H1 (cell line): ENCODE results near the gene TMEM63A. TPM values are rescaled to one million over a fixed set of nuclear protein-coding genes. Genes with fewer than 3 reads are reported as not detected.
"Not testable (repeated sequence)": the region's sequence is repeated elsewhere in the genome, so short reads cannot be mapped to it uniquely, and the experiment has no call there.

Experiments used
- CTCF ChIA-PET: fragments of 300-600 bp; sonication (Branson Sonifier 250); formaldehyde crosslinking; loops from one replicate; lab custom pipeline; 2021; ENCODE audit not compliant: partially characterized antibody; lab: Charles Lee
- POLR2A ChIA-PET: fragments of 300-600 bp; sonication (Branson Sonifier 250); formaldehyde crosslinking; loops from one replicate; lab custom pipeline; 2021; ENCODE audit warnings: inconsistent platforms; ENCODE audit not compliant: partially characterized antibody; lab: Charles Lee
- DNase-seq, 2 experiments: peaks; one replicate each; pipeline versions ENCODE4 v3.0.0 to v3.0.0-alpha.2; 2010 to 2022; ENCODE audit warnings: low spot score in 2 of 2, low read depth in 1 of 2, mixed read lengths in 1 of 2
- FAIRE-seq: peaks from 2 replicates; lab custom pipeline; 2011; peaks lifted over from hg19 to GRCh38; lab: Jason Lieb, UNC
- H2AFZ ChIP-seq: 2 replicates; pipeline ENCODE4 v1.8.1; 2012; ENCODE audit warnings: low read length, inconsistent platforms
- H2AK5ac ChIP-seq: 2 replicates; pipeline ENCODE4 v1.6.1; 2013; ENCODE audit warnings: low read depth, low read length
- H2BK120ac ChIP-seq: replicated peaks from 2 replicates; pipeline ENCODE3; 2013; ENCODE audit warnings: low read depth, low read length, inconsistent platforms
- H2BK12ac ChIP-seq: 2 replicates; pipeline ENCODE4 v1.6.1; 2013; ENCODE audit warnings: low read depth, low read length
- H2BK15ac ChIP-seq: 2 replicates; pipeline ENCODE4 v1.6.1; 2013; ENCODE audit warnings: low read length
- H2BK20ac ChIP-seq: 2 replicates; pipeline ENCODE4 v1.6.1; 2013; ENCODE audit warnings: low read length
- H2BK5ac ChIP-seq: 2 replicates; pipeline ENCODE4 v1.6.1; 2013; ENCODE audit warnings: low read depth, low read length
- H3K14ac ChIP-seq: 2 replicates; pipeline ENCODE4 v1.6.1; 2013; ENCODE audit warnings: inconsistent platforms; ENCODE audit not compliant: insufficient read length
- H3K18ac ChIP-seq: 2 replicates; pipeline ENCODE4 v1.6.1; 2013; ENCODE audit warnings: low read length; ENCODE audit errors: extremely low read depth
- H3K23ac ChIP-seq: 2 replicates; pipeline ENCODE4 v1.6.1; 2013; ENCODE audit warnings: inconsistent platforms; ENCODE audit not compliant: insufficient read length
- H3K23me2 ChIP-seq: 2 replicates; pipeline ENCODE4 v1.6.1; 2013; ENCODE audit warnings: low read depth, low read length
- H3K27ac ChIP-seq: 2 replicates; pipeline ENCODE4 v1.6.1; 2011; ENCODE audit warnings: low read depth, low read length, inconsistent platforms
- H3K27me3 ChIP-seq, 4 experiments: replicated peaks in 1 of 4; 1 replicate in 1 of 4; 2 replicates in 3 of 4; pipeline versions ENCODE4 v1.6.1 to v1.8.1; 2011 to 2013; ENCODE audit warnings: low read length in 3 of 4, mild to moderate bottlenecking in 3 of 4, inconsistent platforms in 2 of 4, mixed read lengths in 2 of 4, moderate library complexity in 1 of 4; ENCODE audit not compliant: control insufficient read depth in 3 of 4, insufficient read depth in 3 of 4; ENCODE audit errors: extremely low read depth in 1 of 4
- H3K36me3 ChIP-seq, 4 experiments: 2 replicates each; pipeline versions ENCODE4 v1.6.1 to v1.8.1; 2011 to 2013; ENCODE audit warnings: mild to moderate bottlenecking in 4 of 4, low read length in 3 of 4, moderate library complexity in 2 of 4, control low read depth in 1 of 4, inconsistent platforms in 1 of 4; ENCODE audit not compliant: insufficient read depth in 4 of 4, control insufficient read depth in 2 of 4
- H3K4ac ChIP-seq: replicated peaks from 2 replicates; pipeline ENCODE3; 2013; ENCODE audit warnings: low read length, low read depth, mixed read lengths, inconsistent platforms; ENCODE audit not compliant: insufficient read length
- H3K4me1 ChIP-seq, 4 experiments: replicated peaks in 1 of 4; 1 replicate in 1 of 4; 2 replicates in 3 of 4; pipeline versions ENCODE4 v1.6.1 to v1.8.1; 2011 to 2013; ENCODE audit warnings: low read length in 3 of 4, inconsistent platforms in 2 of 4, mixed read lengths in 1 of 4; ENCODE audit not compliant: insufficient read depth in 4 of 4, control insufficient read depth in 3 of 4
- H3K4me2 ChIP-seq, 2 experiments: 2 replicates each; pipeline versions ENCODE4 v1.6.1 to v1.8.1; 2011 to 2013; ENCODE audit warnings: low read depth in 2 of 2, low read length in 2 of 2, control low read depth in 1 of 2, inconsistent platforms in 1 of 2, mild to moderate bottlenecking in 1 of 2; ENCODE audit not compliant: insufficient read depth in 1 of 2
- H3K4me3 ChIP-seq, 4 experiments: fragments of 200-600, 300-600 bp in 1 of 4; sonication (generic), shearing (Covaris generic), sonication (Bioruptor Twin) in 1 of 4; 2 replicates each; pipeline versions ENCODE4 v1.5.1 to v1.8.1; 2011 to 2016; ENCODE audit warnings: low read length in 4 of 4, low read depth in 3 of 4, control low read depth in 2 of 4, inconsistent platforms in 2 of 4, mild to moderate bottlenecking in 2 of 4, mixed read lengths in 1 of 4, moderate library complexity in 1 of 4; ENCODE audit not compliant: insufficient read depth in 2 of 4; ENCODE audit errors: extremely low read depth in 1 of 4
- H3K56ac ChIP-seq: replicated peaks from 2 replicates; pipeline ENCODE3; 2013; ENCODE audit warnings: low read depth, mild to moderate bottlenecking, mixed read lengths, low read length, inconsistent platforms; ENCODE audit not compliant: insufficient read length
- H3K79me1 ChIP-seq: 2 replicates; pipeline ENCODE4 v1.6.1; 2013; ENCODE audit warnings: low read depth, low read length, control low read depth
- H3K79me2 ChIP-seq, 2 experiments: 2 replicates each; pipeline versions ENCODE4 v1.6.1 to v1.8.1; 2012 to 2013; ENCODE audit warnings: low read length in 2 of 2, mild to moderate bottlenecking in 2 of 2, inconsistent platforms in 1 of 2; ENCODE audit not compliant: insufficient read depth in 2 of 2, control insufficient read depth in 1 of 2
- H3K9ac ChIP-seq, 4 experiments: replicated peaks in 1 of 4; 1 replicate in 1 of 4; 2 replicates in 3 of 4; pipeline versions ENCODE4 v1.6.1 to v1.8.1; 2011 to 2013; ENCODE audit warnings: low read depth in 3 of 4, low read length in 3 of 4, control low read depth in 2 of 4, mild to moderate bottlenecking in 2 of 4, moderate library complexity in 2 of 4, inconsistent platforms in 1 of 4; ENCODE audit errors: extremely low read depth in 1 of 4
- H3K9me3 ChIP-seq, 2 experiments: 2 replicates each; pipeline versions ENCODE4 v1.6.1 to v1.8.1; 2012 to 2013; ENCODE audit warnings: mild to moderate bottlenecking in 2 of 2, moderate library complexity in 2 of 2, control low read depth in 1 of 2, inconsistent platforms in 1 of 2, low read depth in 1 of 2, low read length in 1 of 2, mixed read lengths in 1 of 2; ENCODE audit not compliant: insufficient read depth in 2 of 2
- H4K20me1 ChIP-seq, 2 experiments: replicated peaks in 1 of 2; 2 replicates each; pipeline versions ENCODE3 to v1.8.1; 2011 to 2013; ENCODE audit warnings: inconsistent platforms in 2 of 2, low read length in 2 of 2, mild to moderate bottlenecking in 1 of 2; ENCODE audit not compliant: insufficient read depth in 2 of 2, control insufficient read depth in 1 of 2
- H4K5ac ChIP-seq: 2 replicates; pipeline ENCODE4 v1.6.1; 2013; ENCODE audit warnings: low read length, low read depth, mixed read lengths, inconsistent platforms; ENCODE audit not compliant: insufficient read length
- H4K8ac ChIP-seq: 2 replicates; pipeline ENCODE4 v1.8.0; 2013; ENCODE audit warnings: mild to moderate bottlenecking, moderate library complexity, low read length, inconsistent platforms; ENCODE audit not compliant: insufficient read depth; ENCODE audit errors: extremely low read depth
- H4K91ac ChIP-seq: replicated peaks from 2 replicates; pipeline ENCODE3; 2013; ENCODE audit warnings: low read length, mixed read lengths, inconsistent platforms; ENCODE audit not compliant: insufficient read length
- POLR2AphosphoS5 ChIP-seq: IDR thresholded peaks from 2 replicates; pipeline ENCODE4 v1.6.1; 2011; ENCODE audit warnings: low read depth, low read length
- RNF2 ChIP-seq: fragments of 200-900, 300-1000 bp; sonication (generic); IDR thresholded peaks from 2 replicates; pipeline ENCODE4 v1.7.1; 2016; ENCODE audit warnings: borderline replicate concordance, low read depth, mild to moderate bottlenecking, antibody characterized with exemption, low read length; ENCODE audit not compliant: poor library complexity, severe bottlenecking; ENCODE audit errors: missing control alignments
- WGBS, 2 experiments: shearing (Covaris generic) in 1 of 2; methylation state at CpG; one replicate each; pipeline versions ENCODE4 v1.1.6 to v1.1.7; 2013 to 2015; ENCODE audit warnings: low lambda C conversion rate in 2 of 2, mixed read lengths in 2 of 2, inconsistent platforms in 1 of 2, low coverage in 1 of 2, missing lambda C conversion rate in 1 of 2; ENCODE audit not compliant: insufficient replicate concordance in 2 of 2, insufficient coverage in 1 of 2, insufficient read length in 1 of 2; ENCODE audit errors: extremely low coverage in 1 of 2, missing lambda C conversion rate in 1 of 2; 5-methylcytosine and 5-hydroxymethylcytosine counted together
- polyA plus RNA-seq, 7 experiments: library from polyadenylated mRNA; depleted of rRNA in 3 of 7; stranded (reverse) in 5 of 7; unstranded in 2 of 7; fragments of >200 nt in 5 of 7; fragments of 200-250 nt in 2 of 7; gene quantifications; 1 replicate in 5 of 7; 2 replicates in 1 of 7; 4 replicates in 1 of 7; pipeline versions ENCODE4 v1.2.1 to v1.2.3, GENCODE V29; 2011 to 2013; ENCODE audit warnings: missing spikeins in 2 of 7, mixed read lengths in 2 of 7
- total RNA-seq: library from RNA; stranded (reverse); fragmentation: NEBNext Ultra II Directional; extraction: Animal tissue kit (Norgen Biotek cat#: 25700); gene quantifications from 2 replicates; pipeline ENCODE4 v1.2.1, GENCODE V29; 2021

Gene TMEM63A
- total and polyA plus RNA-seq, 2 of the 8 experiments (the other 6 are each of a cell fraction or from before 2014, with no cell fraction given): 26.1 to 55.4 TPM

DNA sequence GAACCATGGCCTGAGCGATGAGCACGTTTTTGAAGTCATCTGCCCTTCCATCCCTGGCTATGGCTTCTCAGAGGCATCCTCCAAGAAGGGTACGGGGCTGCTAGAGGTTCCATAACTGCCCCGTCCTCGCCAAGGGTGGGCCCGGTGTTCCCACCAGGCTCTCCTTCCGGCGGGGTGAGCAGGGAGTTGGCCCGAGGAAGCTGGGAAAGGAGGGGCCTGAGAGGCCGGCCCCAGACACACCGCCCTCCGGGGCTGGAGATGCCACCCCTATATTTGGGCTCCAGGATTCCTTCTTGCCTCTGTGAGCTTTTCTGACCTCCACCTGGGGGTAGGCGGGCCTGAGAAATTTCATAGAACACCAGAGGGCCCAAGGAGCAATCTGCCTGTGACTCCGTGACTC, 43.4 kb downstream of the TMEM63A start (continued):
- TF ChIP-seq RNF2 (no peak), POLR2AphosphoS5 (no peak)

DNA sequence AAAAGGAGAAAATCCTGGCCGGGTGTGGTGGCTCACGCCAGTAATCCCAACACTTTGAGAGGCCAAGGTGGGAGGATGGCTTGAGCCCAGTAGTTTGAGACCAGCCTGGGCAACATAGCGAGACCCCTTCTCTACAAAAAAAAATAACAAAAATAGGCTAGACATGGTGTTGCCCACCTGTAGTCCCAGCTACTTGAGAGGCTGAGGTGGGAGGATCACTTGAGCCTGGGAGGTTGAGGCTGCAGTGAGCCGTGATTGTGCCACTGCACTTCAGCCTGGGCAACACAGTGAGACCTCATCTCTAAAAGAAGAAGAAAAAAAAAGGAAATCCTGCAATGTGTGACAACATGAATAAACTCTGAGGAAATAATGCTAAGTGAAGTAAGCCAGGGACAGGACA, 45.9 kb downstream of the TMEM63A start:
- H4K8ac ChIP-seq, H3K79me2 ChIP-seq, H3K56ac ChIP-seq, H4K5ac ChIP-seq, H4K91ac ChIP-seq, H3K23ac ChIP-seq, FAIRE-seq, H3K9me3 ChIP-seq, H3K4me3 ChIP-seq, H2BK15ac ChIP-seq, H3K4ac ChIP-seq, H2BK120ac ChIP-seq, H3K23me2 ChIP-seq, H2AFZ ChIP-seq, H3K14ac ChIP-seq, H3K4me1 ChIP-seq, H2BK20ac ChIP-seq, DNase-seq, H3K27me3 ChIP-seq, POLR2A ChIA-PET, H2BK12ac ChIP-seq, H3K18ac ChIP-seq, H2BK5ac ChIP-seq, H3K79me1 ChIP-seq, H3K4me2 ChIP-seq, H3K9ac ChIP-seq, H2AK5ac ChIP-seq, H4K20me1 ChIP-seq, H3K27ac ChIP-seq: not testable (repeated sequence)
- CTCF ChIA-PET: interaction anchor here (0.6 to 1.5 kb wide), 3 partner anchors 11 to 27 kb away, joined by 3 read pairs; no protein-coding TSS in a partner anchor
- peaks cover 0 to 29% (median 13%) of the 10 kb centered on the region in 4 experiments; a peak in 5 of 8 replicates for H3K36me3 ChIP-seq
- 89% methylated on average over 4 of the region's 4 CpGs; no CpG with 5 or more reads in 1 of the 2 experiments for WGBS, 2 experiments
